Measurements from ENCODE around the gene SYNE1.
"Not testable (repeated sequence)": the region's sequence is repeated elsewhere in the genome, so short reads cannot be mapped to it uniquely, and the experiment has no call there.

SYNE1 gene

GRCh38 chr6:152176268-152176667 lies 460.9 kb downstream of the SYNE1 start:
- DNase-seq (ENCODE audit: low spot score): no peak

GRCh38 chr6:152173957-152174356 lies 463.2 kb downstream of the SYNE1 start:
- DNase-seq (ENCODE audit: low spot score): no peak

GRCh38 chr6:152173321-152173720 lies 463.8 kb downstream of the SYNE1 start:
- DNase-seq (ENCODE audit: low spot score): no peak

GRCh38 chr6:152170702-152171667 lies 466.2 kb downstream of the SYNE1 start:
- DNase-seq (ENCODE audit: low spot score): peak; percentile 63

GRCh38 chr6:152170313-152170701 lies 466.9 kb downstream of the SYNE1 start:
- DNase-seq (ENCODE audit: low spot score): no peak

GRCh38 chr6:152167641-152168603 lies 469.2 kb downstream of the SYNE1 start:
- no peak for DNase-seq (ENCODE audit: low spot score)

- DNase-seq (ENCODE audit: low spot score): no peak
These were observed 470.3 kb downstream of the SYNE1 start for GRCh38 chr6:152166897-152167296.

GRCh38 chr6:152166497-152166896 lies 470.7 kb downstream of the SYNE1 start:
- DNase-seq (ENCODE audit: low spot score): no peak

GRCh38 chr6:152164957-152165356 lies 472.2 kb downstream of the SYNE1 start:
- DNase-seq (ENCODE audit: low spot score): no peak

- DNase-seq (ENCODE audit: low spot score): no peak
These were observed 475.7 kb downstream of the SYNE1 start for GRCh38 chr6:152161501-152161900.

GRCh38 chr6:152160346-152160745 lies 476.8 kb downstream of the SYNE1 start:
- no peak for DNase-seq (ENCODE audit: low spot score)

GRCh38 chr6:152155792-152156191 lies 481.4 kb downstream of the SYNE1 start:
- no peak for DNase-seq (ENCODE audit: low spot score)

- DNase-seq (ENCODE audit: low spot score): no peak
These were observed 482.4 kb downstream of the SYNE1 start for GRCh38 chr6:152154559-152155356.

- DNase-seq (ENCODE audit: low spot score): no peak
These were observed 485.2 kb downstream of the SYNE1 start for GRCh38 chr6:152151920-152152319.

- DNase-seq (ENCODE audit: low spot score): no peak
These were observed 487.0 kb downstream of the SYNE1 start for GRCh38 chr6:152150196-152150595.

- no peak for DNase-seq (ENCODE audit: low spot score)
These were observed 488.8 kb downstream of the SYNE1 start for GRCh38 chr6:152148412-152148811.

- DNase-seq (ENCODE audit: low spot score): no peak
These were observed 489.9 kb downstream of the SYNE1 start for GRCh38 chr6:152147269-152147668.

GRCh38 chr6:152146385-152146784 lies 490.8 kb downstream of the SYNE1 start:
- DNase-seq (ENCODE audit: low spot score): no peak

- no peak for DNase-seq (ENCODE audit: low spot score)
These were observed 493.8 kb downstream of the SYNE1 start for GRCh38 chr6:152143359-152143758.

- no peak for DNase-seq (ENCODE audit: low spot score)
These were observed 495.1 kb downstream of the SYNE1 start for GRCh38 chr6:152142105-152142504.

- DNase-seq (ENCODE audit: low spot score): not testable (repeated sequence)
These were observed 498.8 kb downstream of the SYNE1 start for GRCh38 chr6:152138344-152138743.

- DNase-seq (ENCODE audit: low spot score): no peak
These were observed 500.7 kb downstream of the SYNE1 start for GRCh38 chr6:152136449-152136825.

All from CD4-positive, alpha-beta T cell treated with Interleukin-6 at 100 ng/mL for 8 hours (primary cell).